CD14-positive monocyte (primary cell): ENCODE measurements around the gene FUT8. TPM values are rescaled to one million over a fixed set of nuclear protein-coding genes. Genes with fewer than 3 reads are reported as not detected.
"Not testable (repeated sequence)": the region's sequence is repeated elsewhere in the genome, so short reads cannot be mapped to it uniquely, and the experiment has no call there.

Source experiments
- DNase-seq, 3 donors: peaks; one replicate each; pipeline ENCODE4 v3.0.0-alpha.2; 2011 to 2022
- H2AFZ ChIP-seq: 2 replicates; pipeline ENCODE4 v1.6.0; 2012; ENCODE audit warnings: mild to moderate bottlenecking, low read depth, low read length, inconsistent platforms; ENCODE audit not compliant: insufficient read depth, poor library complexity, severe bottlenecking
- H3K27ac ChIP-seq, 2 donors: 1 replicate in 1 of 2; 2 replicates in 1 of 2; pipeline ENCODE4 v1.5.1; 2012 to 2013; ENCODE audit warnings: low read length in 2 of 2, control low read depth in 1 of 2, inconsistent platforms in 1 of 2, low read depth in 1 of 2, mild to moderate bottlenecking in 1 of 2
- H3K27me3 ChIP-seq, 2 donors: one replicate each; pipeline versions ENCODE4 v1.6.0 to v1.6.1; 2011 to 2013; ENCODE audit warnings: low read length in 2 of 2; ENCODE audit not compliant: control insufficient read depth in 2 of 2, insufficient read depth in 2 of 2
- H3K36me3 ChIP-seq, 2 donors: replicated peaks in 1 of 2; 1 replicate in 1 of 2; 2 replicates in 1 of 2; pipeline versions ENCODE4 v1.5.1 to v1.6.1; 2012 to 2013; ENCODE audit warnings: low read length in 2 of 2, control low read depth in 1 of 2, inconsistent platforms in 1 of 2, mild to moderate bottlenecking in 1 of 2; ENCODE audit not compliant: insufficient read depth in 2 of 2, control insufficient read depth in 1 of 2
- H3K4me1 ChIP-seq, 2 donors: 1 replicate in 1 of 2; 2 replicates in 1 of 2; pipeline versions ENCODE4 v1.5.1 to v1.6.1; 2012 to 2013; ENCODE audit warnings: low read length in 2 of 2, control low read depth in 1 of 2, inconsistent platforms in 1 of 2, mild to moderate bottlenecking in 1 of 2, moderate library complexity in 1 of 2; ENCODE audit not compliant: insufficient read depth in 2 of 2, control insufficient read depth in 1 of 2
- H3K4me2 ChIP-seq: replicated peaks from 2 replicates; pipeline ENCODE3; 2012; ENCODE audit warnings: low read length, moderate library complexity, mild to moderate bottlenecking; ENCODE audit not compliant: poor library complexity, severe bottlenecking; ENCODE audit errors: extremely low read depth
- H3K4me3 ChIP-seq, 3 experiments: fragments of 200-600 bp in 1 of 3; sonication (generic) in 1 of 3; replicated peaks in 1 of 3; 1 replicate in 2 of 3; 2 replicates in 1 of 3; pipeline ENCODE4 v1.5.1; 2011 to 2013; ENCODE audit warnings: low read length in 3 of 3, mild to moderate bottlenecking in 3 of 3, control low read depth in 2 of 3, low read depth in 2 of 3, inconsistent platforms in 1 of 3, moderate library complexity in 1 of 3
- H3K79me2 ChIP-seq: 2 replicates; pipeline ENCODE4 v1.6.0; 2012; ENCODE audit warnings: mild to moderate bottlenecking, control low read depth, inconsistent platforms, low read length, moderate library complexity; ENCODE audit not compliant: insufficient read depth
- H3K9ac ChIP-seq: 2 replicates; pipeline ENCODE4 v1.6.0; 2017; ENCODE audit warnings: low read length, mild to moderate bottlenecking; ENCODE audit not compliant: insufficient read depth, poor library complexity, severe bottlenecking
- H3K9me3 ChIP-seq, 2 donors: replicated peaks in 1 of 2; 1 replicate in 1 of 2; 2 replicates in 1 of 2; pipeline versions ENCODE4 v1.5.1 to v1.6.1; 2012 to 2013; ENCODE audit warnings: low read length in 2 of 2, control low read depth in 1 of 2; ENCODE audit not compliant: control insufficient read depth in 1 of 2, insufficient read depth in 1 of 2
- H4K20me1 ChIP-seq: 2 replicates; pipeline ENCODE4 v1.6.0; 2012; ENCODE audit warnings: mild to moderate bottlenecking, low read length, control low read depth, moderate library complexity; ENCODE audit not compliant: insufficient read depth
- H3K27ac Mint-ChIP-seq, 7 donors: one replicate each; pipeline ENCODE4 v1.8.0; 2020; ENCODE audit warnings: mild to moderate bottlenecking in 7 of 7, mixed read lengths in 7 of 7, moderate library complexity in 6 of 7, inconsistent platforms in 2 of 7
- H3K27me3 Mint-ChIP-seq, 3 donors: one replicate each; pipeline ENCODE4 v1.8.0; 2021 to 2022; ENCODE audit warnings: low read depth in 3 of 3, mild to moderate bottlenecking in 3 of 3, mixed read lengths in 3 of 3, moderate library complexity in 3 of 3, inconsistent platforms in 1 of 3
- H3K36me3 Mint-ChIP-seq, 2 donors: one replicate each; pipeline ENCODE4 v1.8.0; 2020; ENCODE audit warnings: mixed read lengths in 2 of 2, inconsistent platforms in 1 of 2, mild to moderate bottlenecking in 1 of 2
- H3K4me1 Mint-ChIP-seq: one replicate; pipeline ENCODE4 v1.8.0; 2020; ENCODE audit warnings: mild to moderate bottlenecking, mixed read lengths
- H3K4me3 Mint-ChIP-seq, 2 donors: one replicate each; pipeline ENCODE4 v1.8.0; 2020; ENCODE audit warnings: mild to moderate bottlenecking in 2 of 2, mixed read lengths in 2 of 2, moderate library complexity in 1 of 2
- H3K9me3 Mint-ChIP-seq, 7 donors: one replicate each; pipeline ENCODE4 v1.8.0; 2020 to 2022; ENCODE audit warnings: mixed read lengths in 7 of 7, mild to moderate bottlenecking in 6 of 7, moderate library complexity in 6 of 7, inconsistent platforms in 2 of 7
- WGBS: methylation state at CpG from one replicate; pipeline ENCODE4 v1.1.5; 2013; ENCODE audit warnings: missing lambda C conversion rate; ENCODE audit not compliant: insufficient coverage; 5-methylcytosine and 5-hydroxymethylcytosine counted together
- intact Hi-C, 2 donors: fragments of 100-400 bp; cut with micrococcal nuclease; formaldehyde crosslinking; loops; one replicate each; pipeline versions ENCODE4 v1.15.0 to v1.15.1; 2023
- polyA plus RNA-seq, 3 donors: library from polyadenylated mRNA; depleted of rRNA in 1 of 3; unstranded in 2 of 3; stranded (reverse) in 1 of 3; fragments of 300-500 nt in 2 of 3; fragments of >200 nt in 1 of 3; fragmentation: Illumina TruSeq in 2 of 3; gene quantifications; 1 replicate in 2 of 3; 2 replicates in 1 of 3; pipeline ENCODE4 v1.2.3, GENCODE V29; 2012 to 2021
- TF ChIP-seq, protein P1 (sequence below): fragments of 200-600 bp; IDR thresholded peaks from one replicate; pipeline ENCODE4 v1.8.0; 2022; ENCODE audit warnings: antibody characterized with exemption, mild to moderate bottlenecking

The FUT8 gene
- polyA plus RNA-seq, 3 donors = 1.6 to 5.1 (median 5.0) TPM

DNA sequence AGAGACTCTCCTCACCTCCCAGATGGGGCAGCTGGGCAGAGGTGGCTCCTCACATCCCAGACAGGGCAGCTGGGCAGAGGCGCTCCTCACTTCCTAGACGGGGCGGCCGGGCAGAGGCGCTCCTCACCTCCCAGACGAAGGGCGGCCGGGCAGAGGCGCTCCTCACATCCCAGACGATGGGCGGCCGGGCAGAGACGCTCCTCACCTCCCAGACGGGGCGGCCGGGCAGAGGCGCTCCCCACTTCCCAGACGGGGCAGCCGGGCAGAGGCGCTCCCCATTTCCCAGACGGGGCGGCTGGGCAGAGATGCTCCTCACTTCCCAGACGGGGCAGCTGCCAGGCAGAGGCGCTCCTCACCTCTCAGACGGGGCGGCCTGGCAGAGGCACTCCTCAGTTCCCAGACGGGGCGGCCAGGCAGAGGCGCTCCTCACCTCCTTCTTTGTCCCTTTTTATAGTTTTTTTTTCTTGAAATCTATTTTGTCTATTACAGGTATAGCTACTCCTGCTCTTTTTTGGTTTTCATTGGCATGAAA, 304.9 kb downstream of the FUT8 start:
- H3K4me3 Mint-ChIP-seq, H3K36me3 Mint-ChIP-seq, H3K4me2 ChIP-seq, H2AFZ ChIP-seq, H3K4me1 ChIP-seq, H3K4me3 ChIP-seq, H3K27ac Mint-ChIP-seq, H3K27me3 Mint-ChIP-seq, intact Hi-C loops, H3K27me3 ChIP-seq, H3K27ac ChIP-seq, H4K20me1 ChIP-seq, DNase-seq, H3K4me1 Mint-ChIP-seq, H3K9ac ChIP-seq, H3K36me3 ChIP-seq, H3K79me2 ChIP-seq: not testable (repeated sequence)
- H3K9me3 ChIP-seq = peaks cover 21 to 28% of the 10 kb centered on the region in 2 donors
- 99% methylated on average over 16 of the region's 29 CpGs for WGBS
- H3K9me3 Mint-ChIP-seq = peaks cover 23 to 39% (median 30%) of the 10 kb centered on the region in 7 donors

DNA sequence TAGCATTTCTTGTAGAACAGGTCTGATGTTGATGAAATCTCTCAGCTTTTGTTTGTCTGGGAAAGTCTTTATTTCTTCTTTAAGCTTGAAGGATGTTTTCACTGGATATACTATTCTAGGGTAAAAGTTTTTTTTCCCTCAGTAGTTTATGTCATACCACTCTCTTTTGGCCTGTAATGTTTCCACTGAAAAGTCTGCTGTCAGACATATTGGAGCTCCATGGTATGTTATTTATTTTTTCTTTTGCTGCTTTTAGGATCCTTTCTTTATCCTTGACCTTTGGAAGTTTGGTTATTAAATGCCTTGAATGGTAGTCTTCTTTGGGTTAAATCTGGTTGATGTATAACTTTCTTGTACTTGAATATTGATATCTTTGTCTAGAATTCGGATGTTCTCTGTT, 306.1 kb downstream of the FUT8 start:
- Histone ChIP-seq H3K36me3 (no peaks in the 10 kb centered on the region), H3K4me1 (no peaks in the 10 kb centered on the region), H3K27ac (no peak overlapping the region), H3K27me3 (no peaks in the 10 kb centered on the region), H3K4me2 (no peak overlapping the region), H3K4me3 (no peak overlapping the region), H3K79me2 (no peaks in the 10 kb centered on the region), H3K9me3 (peaks cover 21 to 28% of the 10 kb centered on the region in 2 donors), H2AFZ (no peak overlapping the region), H3K9ac (no peak overlapping the region), H4K20me1 (no peaks in the 10 kb centered on the region)
- Mint-ChIP-seq H3K36me3 (peaks cover 0 to 5% of the 10 kb centered on the region in 2 donors), H3K9me3 (peaks cover 23 to 39% (median 30%) of the 10 kb centered on the region in 7 donors), H3K4me3 (no peak overlapping the region), H3K27me3 (peaks cover 0 to 1% (median 0%) of the 10 kb centered on the region in 3 donors), H3K27ac (no peak overlapping the region), H3K4me1 (no peaks in the 10 kb centered on the region)
- TF ChIP-seq, protein P1, sequence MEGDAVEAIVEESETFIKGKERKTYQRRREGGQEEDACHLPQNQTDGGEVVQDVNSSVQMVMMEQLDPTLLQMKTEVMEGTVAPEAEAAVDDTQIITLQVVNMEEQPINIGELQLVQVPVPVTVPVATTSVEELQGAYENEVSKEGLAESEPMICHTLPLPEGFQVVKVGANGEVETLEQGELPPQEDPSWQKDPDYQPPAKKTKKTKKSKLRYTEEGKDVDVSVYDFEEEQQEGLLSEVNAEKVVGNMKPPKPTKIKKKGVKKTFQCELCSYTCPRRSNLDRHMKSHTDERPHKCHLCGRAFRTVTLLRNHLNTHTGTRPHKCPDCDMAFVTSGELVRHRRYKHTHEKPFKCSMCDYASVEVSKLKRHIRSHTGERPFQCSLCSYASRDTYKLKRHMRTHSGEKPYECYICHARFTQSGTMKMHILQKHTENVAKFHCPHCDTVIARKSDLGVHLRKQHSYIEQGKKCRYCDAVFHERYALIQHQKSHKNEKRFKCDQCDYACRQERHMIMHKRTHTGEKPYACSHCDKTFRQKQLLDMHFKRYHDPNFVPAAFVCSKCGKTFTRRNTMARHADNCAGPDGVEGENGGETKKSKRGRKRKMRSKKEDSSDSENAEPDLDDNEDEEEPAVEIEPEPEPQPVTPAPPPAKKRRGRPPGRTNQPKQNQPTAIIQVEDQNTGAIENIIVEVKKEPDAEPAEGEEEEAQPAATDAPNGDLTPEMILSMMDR = no peak
- intact Hi-C loops = no loop called here
- WGBS = no CpG with 5 or more reads among the region's 1 CpG
- DNase-seq = no peak
